ENCODE measurements around the gene DNAI4. TPM values are rescaled to one million over a fixed set of nuclear protein-coding genes. Genes with fewer than 3 reads are reported as not detected.

Gene DNAI4
- polyA plus RNA-seq, 1 of the 3 experiments (the other 2 are of a cell fraction), result 1.3 TPM

GRCh38 chr1:66876664-66877063 is 48.0 kb downstream of the DNAI4 start:
- H3K27ac ChIP-seq (ENCODE audit: low read depth in 2 of 2, low read length in 1 of 2), result no peak overlapping the region
- CTCF ChIA-PET, result no interaction called here

More at GRCh38 chr1:66876664-66877063, 48.0 kb downstream of the DNAI4 start:
- no peaks in the 10 kb centered on the region for H3K4me1 ChIP-seq (ENCODE audit: control insufficient read depth in 1 of 2, insufficient read depth in 2 of 2, low read depth in 1 of 2, low read length in 1 of 2)
- no peaks in the 10 kb centered on the region for H3K9me2 ChIP-seq
- no peaks in the 10 kb centered on the region for H3F3A ChIP-seq (replicated peaks; ENCODE audit: insufficient read depth)
- DNase-seq, result no peak
- H3K36me3 ChIP-seq (replicated peaks in 1 of 2; ENCODE audit: control insufficient read depth in 1 of 2, insufficient read depth in 2 of 2, low read length in 1 of 2), result peaks cover 0 to 4% of the 10 kb centered on the region in 2 experiments
- no peak overlapping the region for H2AFZ ChIP-seq (ENCODE audit: low read depth)
- no peaks in the 10 kb centered on the region for H3K9me3 ChIP-seq
- no peak overlapping the region for H3K9ac ChIP-seq
- no peak overlapping the region for H3K4me3 ChIP-seq (ENCODE audit: low read depth in 2 of 2, low read length in 1 of 2)
- 57% methylated on average over 1 of the region's 1 CpG for WGBS (ENCODE audit: low lambda C conversion rate)
- no peaks in the 10 kb centered on the region for H4K20me1 ChIP-seq (ENCODE audit: insufficient read depth)
- no peaks in the 10 kb centered on the region for H3K79me2 ChIP-seq (ENCODE audit: insufficient read depth)
- TF ChIP-seq JUND (IDR thresholded peaks at IDR 0.05) (no peak), EZH2phosphoT487 (IDR thresholded peaks at IDR 0.05; ENCODE audit: borderline replicate concordance, low read depth) (no peak), ZBTB33 (IDR thresholded peaks at IDR 0.05; ENCODE audit: borderline replicate concordance, low read depth) (no peak), FOXM1 (IDR thresholded peaks at IDR 0.05; ENCODE audit: low read depth) (no peak), EP300 (IDR thresholded peaks at IDR 0.05; ENCODE audit: borderline replicate concordance in 1 of 2, low read depth in 1 of 2, low read length in 1 of 2) (no peak), IRF3 (IDR thresholded peaks at IDR 0.05; ENCODE audit: low read depth, low read length) (no peak), USF1 (IDR thresholded peaks at IDR 0.05; ENCODE audit: borderline replicate concordance, low read depth) (no peak), GABPA (IDR thresholded peaks at IDR 0.05; ENCODE audit: low read depth) (no peak), USF2 (IDR thresholded peaks at IDR 0.05; ENCODE audit: borderline replicate concordance, low read depth, low read length) (no peak), CHD2 (IDR thresholded peaks at IDR 0.05; ENCODE audit: low read length, partially characterized antibody) (no peak), RAD21 (IDR thresholded peaks at IDR 0.05; ENCODE audit: low read length) (no peak), FOXJ3 (CRISPR knock-in tag; IDR thresholded peaks at IDR 0.05) (no peak)
- POLR2A ChIA-PET, result no interaction called here
- no peak overlapping the region for H3K4me2 ChIP-seq
- H3K27me3 ChIP-seq (ENCODE audit: insufficient read depth), result no peaks in the 10 kb centered on the region
